SU-DHL-6 (cell line): ENCODE measurements around the gene TTLL8.

Source experiments
- CTCF ChIP-seq: fragments of 200-600 bp; sonication (generic); IDR thresholded peaks from one replicate; pipeline ENCODE4 v1.5.1; 2017; ENCODE audit warnings: antibody characterized with exemption, mild to moderate bottlenecking, low read length, moderate library complexity; ENCODE audit not compliant: insufficient read depth, poor library complexity, severe bottlenecking
- EZH2phosphoT487 ChIP-seq: fragments of 200-600 bp; sonication (generic), shearing (Covaris generic); conservative IDR thresholded peaks from 2 replicates; pipeline ENCODE4 v1.6.1; 2018; ENCODE audit warnings: mild to moderate bottlenecking, antibody characterized with exemption, low read length, moderate library complexity, mixed read lengths

GRCh38 chr22:49997251-49997599 lies 60.9 kb downstream of the TTLL8 start:
- no peak for TF ChIP-seq CTCF
- no peak for TF ChIP-seq EZH2phosphoT487
